Activated CD4-positive, alpha-beta T cell treated with anti-CD3 and anti-CD28 coated beads for 48 hours (primary cell): ENCODE results near the gene KBTBD13.
"Not testable (repeated sequence)": the region's sequence is repeated elsewhere in the genome, so short reads cannot be mapped to it uniquely, and the experiment has no call there.

ENCODE experiments used
- DNase-seq: peaks from one replicate; pipeline ENCODE4 v3.0.0-alpha.2; 2020

Gene KBTBD13

DNA sequence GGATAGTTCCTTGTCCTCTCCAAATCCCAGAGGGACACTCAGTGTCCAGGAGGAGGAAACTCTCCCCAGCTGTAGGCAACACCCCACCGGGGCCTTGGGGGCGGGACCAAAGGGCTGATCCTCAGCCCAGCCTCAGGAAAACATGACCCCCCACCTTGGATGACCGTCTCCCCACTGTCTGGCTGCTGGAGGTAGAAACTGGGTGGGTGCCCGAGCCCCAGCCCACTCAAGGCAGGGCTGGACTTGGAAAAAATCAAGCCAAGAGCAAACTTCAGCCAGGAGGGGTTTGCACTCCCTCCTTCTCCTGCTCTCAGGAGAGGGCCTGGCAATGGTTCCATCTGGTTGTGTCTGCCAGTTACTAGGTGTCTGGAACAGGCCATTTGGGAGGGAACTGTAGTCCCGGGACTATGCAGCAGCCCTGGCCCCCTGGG is 5.2 kb upstream of the KBTBD13 start:
- no peak for DNase-seq

DNA sequence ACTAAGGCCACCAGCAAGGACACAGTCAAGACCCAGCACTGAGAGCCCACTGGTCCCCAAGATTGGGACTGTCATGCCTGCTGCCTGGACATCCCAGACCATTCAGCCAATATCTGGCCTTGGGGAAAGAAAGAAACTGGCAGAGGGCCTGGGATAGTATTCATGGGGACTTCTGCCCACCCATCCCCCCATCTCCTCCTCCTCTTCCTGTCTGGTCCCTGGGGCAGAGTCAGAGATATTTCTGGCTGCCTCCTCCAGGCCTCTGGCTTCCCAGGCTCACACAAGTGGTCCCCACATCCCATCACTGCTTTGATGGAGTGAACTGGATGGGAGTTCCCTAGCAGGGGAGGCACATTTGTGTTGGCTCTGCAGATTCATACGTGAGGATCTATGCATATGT is 4.5 kb upstream of the KBTBD13 start:
- no peak for DNase-seq

DNA sequence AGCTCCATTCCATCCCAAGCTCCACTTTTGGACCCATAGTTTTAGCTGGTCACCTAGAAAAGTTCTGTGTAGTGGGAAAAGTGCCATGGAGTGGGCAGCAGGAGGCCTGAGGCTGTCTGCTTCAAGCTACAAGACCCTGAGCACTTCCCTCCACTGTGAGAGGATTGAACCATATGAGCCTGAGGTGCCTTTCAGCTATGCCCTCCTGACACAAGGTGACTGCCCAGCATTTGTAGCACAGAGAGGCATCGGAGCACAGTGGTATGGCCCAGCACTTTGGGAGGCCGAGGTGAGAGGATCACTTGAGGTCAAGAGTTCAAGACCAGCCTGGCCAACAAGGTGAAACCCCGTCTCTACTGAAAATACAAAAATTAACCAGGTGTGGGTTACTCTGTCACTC is 3.9 kb upstream of the KBTBD13 start:
- DNase-seq: no peak

DNA sequence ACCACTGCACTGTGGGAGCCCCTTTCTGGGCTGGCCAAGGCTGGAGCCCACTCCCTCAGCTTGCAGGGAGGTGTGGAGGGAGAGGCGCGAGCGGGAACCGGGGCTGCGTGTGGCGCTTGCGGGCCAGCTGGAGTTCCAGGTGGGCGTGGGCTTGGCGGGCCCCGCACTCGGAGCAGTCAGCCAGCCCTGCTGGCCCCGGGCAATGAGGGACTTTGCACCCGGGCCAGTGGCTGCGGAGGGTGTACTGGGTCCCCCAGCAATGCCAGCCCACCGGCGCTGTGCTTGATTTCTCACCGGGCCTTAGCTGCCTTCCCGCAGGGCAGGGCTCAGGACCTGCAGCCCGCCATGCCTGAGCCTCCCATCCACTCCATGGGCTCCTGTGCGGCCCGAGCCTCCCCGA is 1.6 kb upstream of the KBTBD13 start:
- not testable (repeated sequence) for DNase-seq

DNA sequence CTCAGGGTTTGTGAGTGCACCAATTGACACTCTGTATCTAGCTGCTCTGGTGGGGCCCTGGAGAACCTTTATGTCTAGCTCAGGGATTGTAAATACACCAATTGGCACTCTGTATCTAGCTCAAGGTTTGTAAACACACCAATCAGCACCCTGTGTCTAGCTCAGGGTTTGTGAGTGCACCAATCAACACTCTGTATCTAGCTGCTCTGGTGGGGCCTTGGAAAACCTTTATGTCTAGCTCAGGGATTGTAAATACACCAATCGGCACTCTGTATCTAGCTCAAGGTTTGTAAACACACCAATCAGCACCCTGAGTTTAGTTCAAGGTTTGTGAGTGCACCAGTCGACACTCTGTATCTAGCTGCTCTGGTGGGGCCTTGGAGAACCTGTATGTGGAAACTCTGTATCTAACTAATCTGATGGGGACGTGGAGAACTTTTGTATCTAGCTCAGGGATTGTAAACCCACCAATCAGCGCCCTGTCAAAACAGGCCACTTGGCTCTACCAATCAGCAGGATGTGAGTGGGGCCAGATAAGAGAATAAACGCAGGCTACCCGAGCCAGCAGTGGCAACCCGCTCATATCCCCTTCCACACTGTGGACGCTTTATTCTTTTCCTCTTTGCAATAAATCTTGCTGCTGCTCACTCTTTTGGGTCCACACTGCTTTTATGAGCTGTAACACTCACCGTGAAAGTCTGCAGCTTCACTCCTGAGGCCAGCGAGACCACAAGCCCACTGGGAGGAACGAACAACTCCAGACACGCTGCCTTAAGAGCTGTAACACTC is 745 bp upstream of the KBTBD13 start:
- DNase-seq: not testable (repeated sequence)

DNA sequence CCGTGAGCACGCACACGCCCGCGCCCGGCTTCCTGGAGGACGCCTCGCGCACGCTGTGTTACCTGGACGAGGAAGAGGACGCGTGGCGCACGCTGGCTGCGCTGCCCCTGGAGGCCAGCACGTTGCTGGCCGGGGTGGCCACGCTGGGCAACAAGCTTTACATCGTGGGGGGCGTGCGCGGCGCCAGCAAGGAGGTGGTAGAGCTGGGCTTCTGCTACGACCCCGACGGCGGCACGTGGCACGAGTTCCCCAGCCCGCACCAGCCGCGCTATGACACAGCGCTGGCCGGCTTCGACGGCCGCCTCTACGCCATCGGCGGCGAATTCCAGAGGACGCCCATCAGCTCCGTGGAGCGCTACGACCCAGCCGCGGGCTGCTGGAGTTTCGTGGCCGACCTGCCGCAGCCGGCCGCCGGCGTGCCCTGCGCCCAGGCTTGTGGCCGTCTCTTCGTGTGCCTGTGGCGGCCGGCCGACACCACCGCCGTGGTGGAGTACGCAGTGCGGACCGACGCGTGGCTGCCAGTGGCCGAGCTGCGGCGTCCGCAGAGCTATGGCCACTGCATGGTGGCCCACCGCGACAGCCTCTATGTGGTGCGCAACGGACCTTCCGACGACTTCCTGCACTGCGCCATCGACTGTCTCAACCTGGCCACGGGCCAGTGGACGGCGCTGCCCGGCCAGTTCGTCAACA is 890 bp downstream of the KBTBD13 start:
- DNase-seq: no peak

DNA sequence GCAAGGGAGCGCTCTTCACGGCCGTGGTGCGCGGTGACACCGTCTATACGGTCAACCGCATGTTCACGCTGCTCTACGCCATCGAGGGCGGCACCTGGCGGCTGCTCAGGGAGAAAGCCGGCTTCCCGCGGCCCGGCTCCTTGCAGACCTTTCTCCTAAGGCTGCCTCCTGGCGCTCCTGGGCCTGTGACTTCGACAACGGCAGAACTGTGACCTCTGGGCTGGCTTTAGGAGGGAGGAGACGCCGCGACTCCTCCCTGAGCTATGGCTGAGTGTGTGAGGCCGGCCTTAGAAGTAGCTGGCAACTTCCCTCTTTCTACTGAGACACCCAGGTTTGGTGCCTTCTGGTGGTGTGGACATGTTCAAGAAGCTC is 1.4 kb downstream of the KBTBD13 start:
- DNase-seq: peak; percentile 75

DNA sequence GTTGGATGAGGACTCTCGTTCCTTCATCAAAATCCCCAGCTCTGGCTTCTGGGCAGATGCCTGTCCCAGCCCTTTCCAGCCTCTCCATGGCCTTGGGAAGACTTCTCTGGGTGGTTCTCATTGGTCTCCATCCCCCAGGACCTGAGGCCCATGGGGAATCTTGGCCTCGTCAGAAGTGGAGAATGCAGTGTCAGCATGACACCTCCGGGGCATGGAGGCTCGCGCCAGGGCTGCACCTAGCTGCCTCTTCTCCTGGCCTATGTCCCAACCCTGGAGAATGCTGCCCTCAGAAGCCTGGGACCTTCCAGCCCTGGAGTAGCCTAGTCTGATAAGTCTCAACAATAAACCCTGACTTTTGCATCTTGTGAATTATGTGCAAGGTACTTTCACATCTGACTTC is 3.0 kb downstream of the KBTBD13 start:
- DNase-seq: no peak

DNA sequence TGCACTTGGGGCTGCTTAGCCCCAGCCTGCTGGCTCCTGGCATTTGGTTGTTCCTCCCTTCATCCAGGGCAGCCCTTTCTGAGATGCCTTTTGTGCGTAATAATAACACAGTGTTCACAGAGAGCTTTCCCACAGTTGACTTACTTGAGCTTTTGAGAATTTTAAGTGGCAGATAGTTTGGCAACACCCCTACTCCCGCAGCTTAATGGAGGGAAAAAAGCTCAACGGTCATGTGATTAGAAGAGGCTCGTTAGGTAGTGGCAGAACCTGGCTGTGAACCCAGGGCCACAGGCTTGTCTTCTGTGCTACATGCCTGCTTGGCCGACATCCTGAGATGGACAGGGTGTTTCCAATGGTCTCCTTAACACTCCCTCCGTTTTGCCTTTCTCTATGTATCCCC is 4.7 kb downstream of the KBTBD13 start:
- no peak for DNase-seq

DNA sequence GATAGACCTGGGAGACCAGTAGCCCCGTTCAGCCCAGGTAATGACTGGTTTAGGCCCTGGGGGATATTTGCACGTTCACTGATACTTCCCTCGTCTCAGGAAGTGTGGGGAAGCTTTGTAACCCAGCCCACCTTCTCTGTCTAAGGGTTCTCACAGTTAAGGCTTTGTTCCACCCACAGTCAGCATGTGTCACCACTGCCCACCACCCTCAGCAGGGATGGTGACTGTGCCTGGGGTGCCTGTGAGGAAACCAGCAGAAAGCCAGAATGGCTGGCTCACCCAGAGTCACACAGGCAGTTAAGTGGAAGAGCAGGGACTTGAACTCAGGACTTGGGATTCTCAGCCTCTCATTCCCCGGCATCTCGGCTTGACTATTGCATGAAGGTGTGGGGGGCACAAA is 5.2 kb downstream of the KBTBD13 start:
- DNase-seq: peak; percentile 51

DNA sequence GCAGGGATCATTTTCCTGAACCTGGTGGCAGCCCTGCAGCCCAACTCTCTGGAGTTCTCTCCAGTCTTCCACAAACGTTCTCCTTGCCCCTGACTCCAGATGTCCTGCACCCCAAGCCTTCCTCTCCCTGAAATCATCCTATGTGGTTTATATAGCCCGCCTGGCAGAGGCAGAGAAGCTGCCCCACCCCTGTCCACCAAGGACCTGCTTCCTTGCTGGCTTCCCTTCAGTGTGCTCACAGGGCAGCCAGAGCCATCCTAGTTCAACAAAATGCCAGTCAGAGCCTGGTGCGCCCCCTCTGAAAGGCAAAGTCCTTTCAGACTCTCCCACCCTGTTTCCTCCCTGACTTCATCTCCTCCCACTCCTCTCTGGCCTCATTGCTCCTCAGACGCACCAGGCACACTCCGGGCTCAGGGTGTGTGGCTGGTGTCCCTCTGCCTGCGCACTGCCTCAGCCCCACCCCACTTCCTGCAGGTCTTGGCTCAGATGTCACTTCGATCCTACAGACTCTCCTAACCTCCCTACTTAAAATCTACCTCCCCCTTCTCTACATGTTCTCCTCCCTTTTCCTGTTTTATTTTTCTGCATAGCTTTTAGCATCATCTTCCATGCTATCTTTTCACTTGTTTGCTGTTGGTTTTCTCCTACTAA is 5.9 kb downstream of the KBTBD13 start:
- DNase-seq: peak; percentile 28

DNA sequence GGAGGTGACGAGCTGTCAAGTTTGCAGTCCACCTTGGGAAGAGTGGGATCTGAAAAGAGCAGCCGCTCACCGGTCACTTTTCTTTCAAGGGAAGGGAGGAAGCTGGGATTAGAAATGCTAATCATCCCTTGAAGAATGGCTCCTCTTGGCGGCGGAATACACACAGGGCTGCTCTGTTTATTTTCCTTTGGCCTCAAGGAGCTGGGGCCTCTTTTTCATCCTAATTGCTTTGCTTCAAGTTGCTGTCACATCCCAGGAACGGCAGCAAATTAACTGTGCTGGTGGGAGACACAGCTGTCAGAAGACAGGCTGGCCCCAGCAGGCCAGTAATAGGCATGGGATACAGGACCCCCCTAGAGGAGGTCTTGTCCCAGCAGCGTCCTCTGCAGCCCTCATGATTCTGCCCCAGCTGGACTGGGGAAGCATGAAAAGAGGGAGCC is 6.7 kb downstream of the KBTBD13 start:
- DNase-seq: no peak

DNA sequence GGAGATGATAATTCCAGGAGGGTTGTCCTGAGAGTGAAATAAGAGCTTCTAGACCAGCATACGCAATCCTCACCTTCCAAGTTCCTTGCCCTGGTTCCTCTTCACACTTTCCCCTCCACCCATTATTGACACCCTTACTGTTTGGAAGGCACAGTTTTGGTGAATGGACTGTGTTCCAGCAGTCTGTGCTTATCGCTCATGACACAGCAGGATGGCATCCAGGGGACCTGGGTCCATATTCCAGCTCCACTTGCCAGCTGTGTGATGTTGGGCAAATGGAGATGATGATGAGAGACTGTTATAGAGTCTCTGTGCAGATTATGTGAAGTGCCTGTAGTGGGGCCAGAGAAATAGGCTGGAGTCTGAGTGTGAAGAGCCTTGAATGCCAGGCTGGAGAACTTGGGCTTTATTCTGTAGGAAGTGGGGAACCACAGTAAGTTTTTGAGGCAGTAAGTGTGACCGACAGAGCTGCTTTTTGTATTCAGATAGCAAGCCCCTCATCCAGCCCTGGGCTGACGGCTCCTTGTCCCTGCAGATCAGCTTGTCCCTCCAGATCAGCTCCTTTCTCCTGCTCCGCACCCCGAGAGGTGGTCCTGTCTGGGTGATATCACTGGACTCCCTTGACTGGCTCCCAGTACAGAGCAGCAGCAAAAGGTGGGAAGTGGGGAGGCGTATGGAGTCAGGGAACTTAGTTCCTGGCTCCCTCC is 8.1 kb downstream of the KBTBD13 start:
- no peak for DNase-seq

DNA sequence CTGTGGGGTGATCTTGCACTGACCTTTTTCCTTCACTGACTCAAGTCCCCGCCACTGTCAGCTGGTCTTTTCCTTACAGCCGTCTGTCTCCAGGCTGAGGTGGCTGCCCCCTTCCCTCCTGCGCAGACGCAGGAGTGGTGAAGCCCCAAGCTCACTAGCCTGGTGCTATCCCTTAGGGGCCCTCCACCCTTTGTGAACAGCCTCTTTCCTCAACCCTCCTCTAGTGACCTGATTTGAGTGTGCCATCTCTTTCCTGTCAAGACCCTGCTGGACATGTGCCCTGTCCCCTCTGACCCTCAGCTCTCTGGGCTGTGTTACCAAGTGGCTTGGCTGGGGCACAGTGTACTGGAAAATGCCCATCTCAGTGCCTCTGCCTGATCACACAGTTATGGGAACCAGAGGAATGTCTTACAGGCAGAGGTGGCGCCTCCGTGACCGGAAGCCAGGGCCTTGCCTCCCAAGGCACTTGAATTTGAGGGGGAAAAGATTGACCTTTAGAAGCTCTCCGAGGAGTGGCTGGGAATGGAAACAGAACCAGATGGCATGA is 8.7 kb downstream of the KBTBD13 start:
- no peak for DNase-seq

DNA sequence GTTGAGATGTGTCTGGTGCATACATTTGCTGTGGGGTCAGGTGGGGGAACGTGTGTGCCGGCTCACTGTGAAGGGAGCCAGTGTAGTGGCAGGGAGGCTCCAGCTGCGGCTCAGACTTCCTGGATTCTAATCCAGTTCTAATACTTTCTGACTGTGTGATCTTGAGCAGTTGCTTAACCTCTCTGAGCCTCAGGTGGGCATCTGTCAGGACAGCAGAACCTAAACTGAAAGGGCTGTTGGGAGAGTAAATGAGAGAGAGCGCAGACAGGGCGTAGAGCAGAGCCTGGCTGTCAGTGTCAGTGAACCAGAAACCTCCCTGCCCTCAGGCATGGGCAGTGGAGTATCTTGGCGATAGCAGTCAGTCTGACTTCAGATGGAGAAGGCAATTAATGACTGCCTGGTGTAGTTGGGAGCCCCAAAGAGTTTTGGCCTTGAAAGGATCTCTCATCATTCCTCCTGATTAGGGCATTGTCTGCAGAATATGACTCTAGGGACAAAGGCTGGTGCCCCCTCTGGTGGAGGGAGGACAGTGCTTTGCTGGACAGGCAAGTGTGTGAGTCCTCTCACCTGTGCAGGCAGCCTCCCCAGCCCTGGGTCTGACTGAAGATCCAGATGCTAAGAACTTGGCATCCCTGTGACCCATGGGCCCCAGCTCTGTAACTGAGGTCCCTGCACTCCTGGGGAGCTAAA is 9.6 kb downstream of the KBTBD13 start:
- peak; percentile 28 for DNase-seq

DNA sequence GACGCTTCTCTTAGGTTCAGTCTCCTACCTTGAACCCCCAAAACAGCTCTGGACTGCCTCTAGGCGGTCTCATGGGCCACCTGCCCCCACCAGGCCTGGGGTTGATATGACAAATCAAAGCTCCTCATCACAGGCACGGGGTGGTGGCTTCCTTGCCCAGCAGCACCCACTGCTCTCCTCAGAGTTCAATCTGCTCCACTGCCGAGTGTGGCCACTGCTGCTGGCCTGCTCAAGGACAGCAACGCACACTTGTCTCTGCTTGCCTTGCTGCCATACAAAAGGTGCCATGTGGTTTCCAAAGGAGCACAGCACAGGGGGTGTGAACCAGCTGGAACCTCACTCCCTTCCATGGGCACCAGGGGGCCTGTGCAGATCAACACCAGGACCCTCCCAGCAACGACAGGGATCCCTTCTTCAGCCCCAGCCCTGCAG is 10.2 kb downstream of the KBTBD13 start:
- peak; percentile 23 for DNase-seq

DNA sequence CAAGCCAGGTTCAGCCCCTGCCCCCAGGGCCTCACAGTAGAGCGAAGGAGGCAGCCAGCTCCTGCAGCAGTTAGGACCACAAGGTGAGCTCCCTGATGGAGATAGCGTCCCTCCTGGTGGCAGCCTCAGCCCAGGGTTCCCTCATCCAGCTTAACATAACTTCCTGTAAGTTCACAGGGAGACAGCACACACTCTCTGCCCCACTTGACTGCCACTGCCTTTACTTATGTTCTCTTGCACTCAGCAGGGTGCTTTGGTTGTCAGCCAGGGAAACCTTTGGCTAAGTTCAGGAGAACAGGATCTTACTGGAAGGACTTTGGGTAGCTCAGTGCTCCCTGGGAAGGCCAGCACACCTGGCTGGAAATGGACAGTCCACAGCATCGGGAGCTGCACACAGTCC is 10.9 kb downstream of the KBTBD13 start:
- DNase-seq: no peak

DNA sequence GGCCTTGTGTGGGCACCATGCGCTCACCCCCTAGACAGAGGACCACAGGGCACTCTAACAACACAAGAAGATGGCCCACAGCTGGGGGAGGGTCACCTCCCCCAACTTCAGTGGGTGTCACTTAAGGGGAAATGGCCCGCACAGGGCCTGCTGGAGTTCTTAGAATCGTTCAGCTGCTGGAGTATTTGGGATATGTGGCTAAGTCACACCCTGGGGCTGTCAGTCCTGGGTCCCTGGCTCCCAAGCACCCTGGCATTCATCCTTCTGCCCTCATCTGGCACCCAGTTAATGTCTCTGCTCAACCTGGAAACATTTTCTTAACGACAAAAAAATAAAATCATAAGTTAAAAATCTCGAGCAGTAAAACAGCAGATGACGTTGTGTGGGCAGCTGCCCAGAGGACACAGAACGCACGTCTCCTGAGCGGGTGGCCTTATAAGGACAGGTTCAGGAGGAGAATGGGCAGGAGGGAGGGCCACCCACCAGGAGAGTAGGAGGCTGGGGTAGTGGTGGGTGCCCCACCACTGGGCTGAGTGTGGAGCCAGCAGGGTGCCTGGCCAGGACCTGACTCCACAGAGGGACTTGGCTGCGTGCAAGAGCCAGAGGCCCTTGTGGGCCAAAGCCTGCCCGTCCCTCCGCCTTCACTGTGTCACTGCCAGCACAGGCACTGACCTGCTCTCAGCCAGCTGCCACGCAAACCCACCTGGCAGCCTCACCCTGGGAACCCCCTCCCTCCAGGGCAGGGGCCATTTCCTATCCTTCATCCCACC is 11.5 kb downstream of the KBTBD13 start:
- no peak for DNase-seq

DNA sequence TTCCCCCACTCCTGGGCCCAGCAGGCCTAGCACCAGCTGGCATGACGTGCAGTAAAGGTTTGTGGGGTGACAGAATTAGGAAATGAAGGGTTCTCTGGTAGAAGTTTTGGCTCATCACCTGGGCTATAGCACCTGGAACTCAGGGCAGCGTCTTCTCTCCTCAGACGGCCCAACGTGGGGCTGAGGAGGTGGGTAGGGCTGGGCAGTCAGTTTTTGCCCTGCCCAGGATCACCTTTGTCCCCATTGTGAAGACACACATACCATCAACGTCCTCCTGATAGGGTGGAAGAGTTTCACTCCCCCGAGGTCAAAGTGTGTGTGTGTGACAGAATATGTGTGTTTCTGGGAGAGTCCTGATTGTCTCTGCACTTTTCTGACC is 12.1 kb downstream of the KBTBD13 start:
- DNase-seq: no peak

DNA sequence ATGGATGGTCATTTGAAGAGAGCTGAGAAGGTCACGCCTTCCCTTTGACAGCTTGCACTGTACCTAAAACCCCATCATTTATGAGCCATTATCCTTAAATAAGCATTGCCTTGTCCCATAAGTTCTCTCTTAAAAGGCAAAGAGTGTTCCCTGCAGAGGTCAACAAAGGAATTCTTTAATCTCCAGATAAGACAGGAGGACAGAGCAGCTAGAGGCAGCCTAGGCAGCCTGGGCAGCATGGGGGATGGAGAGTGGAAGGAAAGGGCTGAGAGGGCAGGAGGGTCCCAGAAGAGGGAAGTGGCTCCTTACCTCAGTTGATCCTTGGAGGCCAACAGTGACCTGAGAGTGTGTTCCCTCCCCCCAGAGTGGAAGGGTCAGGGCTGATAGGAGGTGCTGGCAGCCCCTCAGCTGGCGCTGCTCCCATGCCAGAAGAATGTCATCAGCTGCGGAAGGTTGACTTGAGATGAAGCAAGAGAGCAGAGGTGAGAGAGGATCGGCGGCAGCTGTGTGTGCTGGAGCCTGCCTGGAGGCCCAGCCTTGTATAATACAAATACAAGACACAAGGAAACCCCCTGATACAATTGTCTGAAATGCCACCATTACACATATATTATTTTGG is 12.8 kb downstream of the KBTBD13 start:
- DNase-seq: no peak
